OCI-LY1 (cell line): Measurements from ENCODE around the gene ROCK1.

Experiments
- H2AFZ ChIP-seq: fragments of 200-600 bp; sonication (generic), shearing (Covaris generic); 2 replicates; pipeline ENCODE4 v1.6.0; 2014; ENCODE audit warnings: antibody characterized with exemption, mild to moderate bottlenecking, low read length
- H3F3A ChIP-seq: fragments of 200-600 bp; sonication (generic), shearing (Covaris generic); 2 replicates; pipeline ENCODE4 v1.6.0; 2014; ENCODE audit warnings: mild to moderate bottlenecking, antibody characterized with exemption, low read length, moderate library complexity; ENCODE audit not compliant: insufficient read depth
- H3K27ac ChIP-seq: fragments of 200-600 bp; sonication (generic); 2 replicates; pipeline ENCODE4 v1.5.1; 2014; ENCODE audit warnings: low read length, mixed run types, mild to moderate bottlenecking, low read depth; ENCODE audit not compliant: poor library complexity, severe bottlenecking
- H3K27me3 ChIP-seq: fragments of 200-600 bp; sonication (generic); 2 replicates; pipeline ENCODE4 v1.6.0; 2014; ENCODE audit warnings: antibody characterized with exemption, mild to moderate bottlenecking, low read length, moderate library complexity; ENCODE audit not compliant: insufficient read depth
- H3K36me3 ChIP-seq: fragments of 200-600 bp; sonication (generic); 2 replicates; pipeline ENCODE4 v1.6.1; 2014; ENCODE audit warnings: mild to moderate bottlenecking, antibody characterized with exemption, low read length, moderate library complexity, mixed read lengths; ENCODE audit not compliant: insufficient read depth
- H3K4me1 ChIP-seq: fragments of 200-600 bp; sonication (generic); 2 replicates; pipeline ENCODE4 v1.5.1; 2014; ENCODE audit warnings: mild to moderate bottlenecking, low read length, moderate library complexity; ENCODE audit not compliant: insufficient read depth, severe bottlenecking
- H3K4me2 ChIP-seq: fragments of 200-600 bp; sonication (generic), shearing (Covaris generic); 2 replicates; pipeline ENCODE4 v1.6.1; 2014; ENCODE audit warnings: low read length
- H3K4me3 ChIP-seq: fragments of 200-600 bp; sonication (generic); 2 replicates; pipeline ENCODE4 v1.5.1; 2014; ENCODE audit warnings: low read length, low read depth, mild to moderate bottlenecking, mixed read lengths; ENCODE audit not compliant: poor library complexity, severe bottlenecking
- H3K79me2 ChIP-seq: fragments of 200-600 bp; shearing (Covaris generic); 2 replicates; pipeline ENCODE4 v1.6.1; 2016; ENCODE audit warnings: mixed run types, low read length, mixed read lengths; ENCODE audit not compliant: insufficient read depth
- H3K9ac ChIP-seq: fragments of 200-600 bp; sonication (generic), shearing (Covaris generic); 2 replicates; pipeline ENCODE4 v1.6.1; 2014; ENCODE audit warnings: mild to moderate bottlenecking, low read length, mixed read lengths
- H3K9me2 ChIP-seq: fragments of 200-600 bp; sonication (generic), shearing (Covaris generic); 2 replicates; pipeline ENCODE4 v1.6.1; 2014; ENCODE audit warnings: low read depth, mild to moderate bottlenecking, low read length, mixed read lengths
- H3K9me3 ChIP-seq: fragments of 200-600 bp; shearing (Covaris generic); 2 replicates; pipeline ENCODE4 v1.6.1; 2014; ENCODE audit warnings: low read length, mixed read lengths
- H4K20me1 ChIP-seq: fragments of 200-600 bp; sonication (generic), shearing (Covaris generic); 2 replicates; pipeline ENCODE4 v1.6.0; 2016; ENCODE audit warnings: mild to moderate bottlenecking, low read length; ENCODE audit not compliant: insufficient read depth
- CTCF ChIP-seq: fragments of 200-600 bp; sonication (generic), shearing (Covaris generic); IDR thresholded peaks from 2 replicates; pipeline ENCODE4 v1.5.1; 2017; ENCODE audit warnings: mild to moderate bottlenecking, antibody characterized with exemption, low read length, moderate library complexity, mixed read lengths
- EZH2 ChIP-seq: fragments of 200-600 bp; sonication (generic), shearing (Covaris generic); IDR thresholded peaks from 2 replicates; pipeline ENCODE4 v1.8.0; 2017; ENCODE audit warnings: borderline replicate concordance, mixed run types, mild to moderate bottlenecking, antibody characterized with exemption, low read length, moderate library complexity, mixed read lengths

ROCK1 gene

GRCh38 chr18:21012308-21012707 lies 99.3 kb downstream of the ROCK1 start:
- H3K79me2 ChIP-seq = no peaks in the 10 kb centered on the region
- no peak overlapping the region for H2AFZ ChIP-seq
- H3K27ac ChIP-seq = no peak overlapping the region
- no peak overlapping the region for H3K4me2 ChIP-seq
- H4K20me1 ChIP-seq = no peaks in the 10 kb centered on the region
- H3K9ac ChIP-seq = no peak overlapping the region
- peaks cover 14% of the 10 kb centered on the region; the same call in 1 of the 2 replicates for H3K9me3 ChIP-seq
- H3K36me3 ChIP-seq = peaks cover 88% of the 10 kb centered on the region
- no peaks in the 10 kb centered on the region for H3K9me2 ChIP-seq
- H3K4me3 ChIP-seq = no peak overlapping the region
- no peaks in the 10 kb centered on the region for H3K4me1 ChIP-seq
- no peaks in the 10 kb centered on the region for H3F3A ChIP-seq
- no peaks in the 10 kb centered on the region for H3K27me3 ChIP-seq
- TF ChIP-seq EZH2 = no peak
- TF ChIP-seq CTCF = no peak

DNA sequence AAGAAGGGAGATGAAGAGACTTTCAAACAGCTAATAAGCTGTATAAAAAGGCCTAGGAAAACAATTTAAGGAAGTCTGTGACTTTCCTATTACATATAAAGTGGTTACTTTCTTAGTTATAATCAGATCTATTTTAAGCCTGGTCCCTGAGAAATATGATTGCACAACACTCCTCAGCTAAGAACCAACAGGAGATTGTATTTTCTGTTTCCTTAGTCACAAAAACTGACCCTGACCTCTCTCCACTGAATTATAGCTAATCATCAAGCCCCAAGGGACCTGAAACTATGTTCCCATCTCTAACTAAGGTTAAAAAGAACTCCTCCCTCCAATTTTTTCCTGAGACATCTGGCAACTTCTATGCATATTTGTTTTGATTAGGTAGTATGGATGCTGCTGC lies 106.9 kb downstream of the ROCK1 start:
- Histone ChIP-seq H3K36me3 (peaks cover 69% of the 10 kb centered on the region), H4K20me1 (no peaks in the 10 kb centered on the region), H3K4me3 (no peak overlapping the region), H3K27me3 (no peaks in the 10 kb centered on the region), H3K27ac (no peak overlapping the region), H3K9me2 (no peaks in the 10 kb centered on the region), H3K4me2 (no peak overlapping the region), H3K79me2 (no peaks in the 10 kb centered on the region), H3K9ac (no peak overlapping the region), H2AFZ (no peak overlapping the region), H3F3A (no peaks in the 10 kb centered on the region), H3K4me1 (no peaks in the 10 kb centered on the region), H3K9me3 (no peaks in the 10 kb centered on the region)
- TF ChIP-seq CTCF = no peak
- TF ChIP-seq EZH2 = no peak

DNA sequence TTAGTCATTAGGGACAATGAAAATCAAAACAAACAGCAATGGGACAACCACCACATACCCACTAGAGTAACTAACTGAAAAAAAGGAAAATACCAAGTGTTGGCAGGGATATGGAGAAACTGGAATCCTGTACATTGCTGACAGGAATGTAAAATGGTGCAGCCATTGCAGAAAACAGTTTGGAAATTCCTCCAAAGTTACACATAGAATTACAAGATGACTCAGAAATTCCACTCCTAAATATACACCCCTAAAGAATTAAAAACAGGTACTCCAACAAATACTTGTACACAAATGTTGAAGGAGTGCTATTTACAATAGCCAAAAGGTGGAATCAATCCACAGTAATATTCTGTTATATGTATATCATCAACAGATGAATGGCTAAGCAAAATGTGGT lies 110.9 kb downstream of the ROCK1 start:
- no peaks in the 10 kb centered on the region for H3K4me1 ChIP-seq
- H3K79me2 ChIP-seq = peaks cover 5% of the 10 kb centered on the region; the same call in 1 of the 2 replicates
- no peak for TF ChIP-seq CTCF
- no peak for TF ChIP-seq EZH2
- peaks cover 56% of the 10 kb centered on the region for H3K36me3 ChIP-seq
- H4K20me1 ChIP-seq = no peaks in the 10 kb centered on the region
- H3K9me3 ChIP-seq = no peaks in the 10 kb centered on the region
- H3K9ac ChIP-seq = no peak overlapping the region
- no peak overlapping the region for H2AFZ ChIP-seq
- no peaks in the 10 kb centered on the region for H3F3A ChIP-seq
- H3K4me3 ChIP-seq = no peak overlapping the region
- H3K9me2 ChIP-seq = no peaks in the 10 kb centered on the region
- H3K27me3 ChIP-seq = no peaks in the 10 kb centered on the region
- no peak overlapping the region for H3K4me2 ChIP-seq
- no peak overlapping the region for H3K27ac ChIP-seq
